Adrenal gland (tissue), 19 donors: ENCODE measurements around the gene SPANXA2. TPM values are rescaled to one million over a fixed set of nuclear protein-coding genes. Genes with fewer than 3 reads are reported as not detected.
"Not testable (repeated sequence)": the region's sequence is repeated elsewhere in the genome, so short reads cannot be mapped to it uniquely, and the experiment has no call there.

Experiments used
- DNase-seq, 7 donors: peaks; one replicate each; pipeline ENCODE4 v3.0.0-alpha.2; 2019 to 2020
- H3K27ac ChIP-seq, 5 donors: fragments of 200-600 bp; sonication (generic) in 4 of 5; 1 replicate in 3 of 5; 2 replicates in 2 of 5; pipeline versions ENCODE4 v1.5.1 to v1.8.0; 2016 to 2020; ENCODE audit warnings: mild to moderate bottlenecking in 1 of 5
- H3K27me3 ChIP-seq: fragments of 200-600 bp; 2 replicates; pipeline ENCODE4 v1.8.0; 2021
- H3K36me3 ChIP-seq, 2 donors: fragments of 200-600 bp; replicated peaks in 1 of 2; 1 replicate in 1 of 2; 2 replicates in 1 of 2; pipeline versions ENCODE4 v1.5.1 to v1.8.0; 2018 to 2022
- H3K4me1 ChIP-seq, 2 donors: fragments of 200-600 bp; replicated peaks in 1 of 2; 1 replicate in 1 of 2; 2 replicates in 1 of 2; pipeline versions ENCODE4 v1.5.1 to v1.8.0; 2018 to 2021
- H3K4me3 ChIP-seq, 4 donors: fragments of 200-600 bp; sonication (generic) in 3 of 4; one replicate each; pipeline ENCODE4 v1.5.1; 2016 to 2018
- H3K9me3 ChIP-seq, 3 donors: fragments of 200-600 bp; sonication (generic) in 1 of 3; replicated peaks in 1 of 3; 1 replicate in 2 of 3; 2 replicates in 1 of 3; pipeline versions ENCODE4 v1.5.1 to v1.8.0; 2016 to 2021
- POLR2A ChIP-seq, 2 donors: fragments of 450-650 bp; IDR thresholded peaks; one replicate each; pipeline ENCODE4 v1.6.1; 2017; ENCODE audit warnings: antibody characterized with exemption in 2 of 2, mild to moderate bottlenecking in 2 of 2, moderate library complexity in 1 of 2
- WGBS, 4 donors: extraction: QIAGEN DNeasy Blood & Tissue Kit in 2 of 4; methylation state at CpG; one replicate each; pipeline versions ENCODE4 v1.1.5 to v1.1.7; 2013 to 2017; 5-methylcytosine and 5-hydroxymethylcytosine counted together
- intact Hi-C, 2 donors: fragments of 100-400 bp; cut with DNase I; formaldehyde crosslinking; loops; one replicate each; pipeline versions ENCODE4 v1.14.1 to v1.15.0; 2022 to 2023
- long read RNA-seq, 10 donors: library from polyadenylated mRNA in 3 of 10; unstranded in 2 of 10; stranded (forward) in 1 of 10; transcript quantifications; one replicate each; pipeline ENCODE4 v2.0.0 and lab custom pipeline, GENCODE V29; 2021 to 2026
- polyA plus RNA-seq, 3 donors: library from polyadenylated mRNA; stranded (reverse); fragments of 200-250 nt in 2 of 3; fragments of 350-450 nt in 1 of 3; fragmentation: Illumina TruSeq in 1 of 3; extraction: RNeasy Lipid Tissue Mini Kit (QIAGEN cat#74804) in 1 of 3; gene quantifications; one replicate each; pipeline ENCODE4 v1.2.3, GENCODE V29; 2013 to 2014
- total RNA-seq, 9 donors: library from RNA; depleted of rRNA in 4 of 9; stranded (reverse); fragments of >200 nt in 4 of 9; fragments of 120-200 nt in 1 of 9; fragmentation: NEBNext Ultra II Directional in 1 of 9; extraction: Animal tissue kit (Norgen Biotek cat#: 25700) in 1 of 9; gene quantifications; one replicate each; pipeline versions ENCODE4 v1.1.0 to v1.2.4, GENCODE V29; 2013 to 2023
- TF ChIP-seq, protein P1 (sequence below), 6 experiments: fragments of 450-650 bp in 4 of 6; fragments of 200-600 bp in 2 of 6; sonication (generic) in 1 of 6; IDR thresholded peaks; 1 replicate in 5 of 6; 2 replicates in 1 of 6; pipeline versions ENCODE4 v1.5.1 to v1.8.0; 2016 to 2021; ENCODE audit warnings: antibody characterized with exemption in 6 of 6, mild to moderate bottlenecking in 2 of 6, moderate library complexity in 1 of 6
- donor health status: healthy with polysubstance abuse.
- donor health status: Bipolar disorder and iron deficiency.
- donor health status: DM: yes; HTN: yes; CAD: no.
- donor health status: DM: no; HTN: no; CAD: no.
- donor health status: DM: no; HTN: no; CAD: no.
- donor health status: DM: yes; HTN: yes; CAD: no.

The SPANXA2 gene, protein sequence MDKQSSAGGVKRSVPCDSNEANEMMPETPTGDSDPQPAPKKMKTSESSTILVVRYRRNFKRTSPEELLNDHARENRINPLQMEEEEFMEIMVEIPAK
- not detected for total RNA-seq
- not detected for polyA plus RNA-seq
- long read RNA-seq, donor 1, result 0 reads
- long read RNA-seq, donor 2, result 0 reads
- long read RNA-seq, donor 3, result 0 reads
- long read RNA-seq, donor 4, result 0 reads
- long read RNA-seq, donor 5, result 0 reads
- long read RNA-seq, donor 6, result 0 reads
- long read RNA-seq, donor 7, result 0 reads
- long read RNA-seq, donor 8, result 0 reads
- long read RNA-seq, donor 9, result 0 reads
- long read RNA-seq, donor 10, result 0 reads

DNA sequence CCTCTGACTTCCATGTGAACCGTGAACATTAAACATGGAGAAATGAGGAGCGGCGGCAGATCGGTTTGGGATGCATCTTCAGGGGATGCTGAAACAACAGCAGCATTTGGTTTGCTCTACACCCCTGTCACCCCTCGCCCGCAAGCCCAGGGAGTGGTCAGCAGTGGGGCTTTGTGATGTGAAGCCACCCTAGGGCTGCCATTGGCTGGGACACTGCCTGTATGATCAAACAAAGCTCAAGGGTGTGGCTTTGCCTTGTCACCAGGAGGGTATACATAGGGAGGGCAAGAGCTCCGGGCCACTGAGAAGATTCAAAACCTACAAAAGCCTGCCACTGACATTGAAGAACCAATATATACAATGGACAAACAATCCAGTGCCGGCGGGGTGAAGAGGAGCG lies at the start of gene SPANXA2:
Gene SPANXA2 (plus strand): TSS at position 301 of the 400 bp plus-strand sequence. CDS start 60 bp downstream, at position 361.
- H3K27ac ChIP-seq, intact Hi-C loops, H3K4me1 ChIP-seq, H3K27me3 ChIP-seq, H3K36me3 ChIP-seq, H3K4me3 ChIP-seq, H3K9me3 ChIP-seq, DNase-seq: not testable (repeated sequence)
- WGBS, 4 donors, result no CpG with 5 or more reads among the region's 10 CpGs

DNA sequence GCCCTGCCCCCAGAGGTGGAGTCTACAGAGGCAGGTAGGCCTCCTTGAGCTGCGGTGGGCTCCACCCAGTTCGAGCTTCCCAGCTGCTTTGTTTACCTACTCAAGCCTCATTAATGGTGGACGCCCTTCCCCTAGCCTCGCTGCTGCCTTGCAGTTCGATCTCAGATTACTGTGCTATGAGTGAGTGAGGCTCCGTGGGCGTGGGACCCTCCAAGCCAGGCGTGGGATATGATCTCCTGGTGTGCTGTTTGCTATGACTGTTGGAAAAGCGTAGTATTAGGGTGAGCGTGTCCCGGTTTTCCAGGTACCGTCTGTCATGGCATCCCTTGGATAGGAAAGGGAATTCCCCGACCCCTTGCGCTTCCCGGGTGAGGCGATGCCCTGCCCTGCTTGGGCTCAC lies 47.0 kb upstream of the SPANXA2 start:
- H3K4me1 ChIP-seq, H3K9me3 ChIP-seq, DNase-seq, H3K4me3 ChIP-seq, H3K36me3 ChIP-seq, H3K27ac ChIP-seq, H3K27me3 ChIP-seq, intact Hi-C loops: not testable (repeated sequence)
- WGBS, 4 donors, result 74 to 93% (median 89%) methylated on average over 5 to 6 of the region's 16 CpGs; no CpG with 5 or more reads in 1 of the 4 donors

DNA sequence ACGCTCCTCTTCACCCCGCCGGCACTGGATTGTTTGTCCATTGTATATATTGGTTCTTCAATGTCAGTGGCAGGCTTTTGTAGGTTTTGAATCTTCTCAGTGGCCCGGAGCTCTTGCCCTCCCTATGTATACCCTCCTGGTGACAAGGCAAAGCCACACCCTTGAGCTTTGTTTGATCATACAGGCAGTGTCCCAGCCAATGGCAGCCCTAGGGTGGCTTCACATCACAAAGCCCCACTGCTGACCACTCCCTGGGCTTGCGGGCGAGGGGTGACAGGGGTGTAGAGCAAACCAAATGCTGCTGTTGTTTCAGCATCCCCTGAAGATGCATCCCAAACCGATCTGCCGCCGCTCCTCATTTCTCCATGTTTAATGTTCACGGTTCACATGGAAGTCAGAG lies 4.9 kb upstream of the SPANXA2 start, which contains the start of gene SPANXA1:
Gene SPANXA1 (minus strand): TSS at position 101 of the 400 bp plus-strand sequence. CDS start 60 bp downstream, at position 41.
- WGBS, 4 donors, result no CpG with 5 or more reads among the region's 10 CpGs
- H3K36me3 ChIP-seq, H3K4me3 ChIP-seq, DNase-seq, H3K27ac ChIP-seq, H3K4me1 ChIP-seq, intact Hi-C loops, H3K9me3 ChIP-seq, H3K27me3 ChIP-seq: not testable (repeated sequence)

DNA sequence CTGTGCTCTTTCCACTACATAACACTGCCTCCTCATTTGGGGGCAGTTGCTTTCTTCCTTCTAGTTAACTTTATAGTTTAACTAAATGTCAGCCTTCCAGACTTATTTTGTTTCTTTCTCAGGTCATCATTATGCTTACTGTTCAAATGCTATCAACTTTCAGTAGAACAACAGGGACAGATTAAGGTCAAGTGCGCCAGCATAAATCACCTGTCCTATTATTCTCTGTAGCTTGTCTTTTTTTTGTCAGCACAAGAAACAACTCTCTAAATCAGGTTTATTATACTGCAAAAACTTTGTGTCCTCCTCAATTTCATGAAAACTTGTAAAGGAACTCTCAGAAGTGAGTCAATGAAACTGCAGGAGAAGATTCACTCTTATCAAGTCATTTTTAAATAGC lies 19.6 kb downstream of the SPANXA2 start:
- H3K36me3 ChIP-seq, result no peaks in the 10 kb centered on the region
- no peaks in the 10 kb centered on the region for H3K9me3 ChIP-seq
- DNase-seq, result no peak
- no peaks in the 10 kb centered on the region for H3K4me1 ChIP-seq
- no peaks in the 10 kb centered on the region for H3K27me3 ChIP-seq
- WGBS, 4 donors, result 82 to 93% (median 89%) methylated on average over 1 of the region's 1 CpG
- H3K27ac ChIP-seq, result no peak overlapping the region
- H3K4me3 ChIP-seq, result no peak overlapping the region
- TF ChIP-seq POLR2A (IDR thresholded peaks at IDR 0.05), result no peak
- TF ChIP-seq, protein P1, sequence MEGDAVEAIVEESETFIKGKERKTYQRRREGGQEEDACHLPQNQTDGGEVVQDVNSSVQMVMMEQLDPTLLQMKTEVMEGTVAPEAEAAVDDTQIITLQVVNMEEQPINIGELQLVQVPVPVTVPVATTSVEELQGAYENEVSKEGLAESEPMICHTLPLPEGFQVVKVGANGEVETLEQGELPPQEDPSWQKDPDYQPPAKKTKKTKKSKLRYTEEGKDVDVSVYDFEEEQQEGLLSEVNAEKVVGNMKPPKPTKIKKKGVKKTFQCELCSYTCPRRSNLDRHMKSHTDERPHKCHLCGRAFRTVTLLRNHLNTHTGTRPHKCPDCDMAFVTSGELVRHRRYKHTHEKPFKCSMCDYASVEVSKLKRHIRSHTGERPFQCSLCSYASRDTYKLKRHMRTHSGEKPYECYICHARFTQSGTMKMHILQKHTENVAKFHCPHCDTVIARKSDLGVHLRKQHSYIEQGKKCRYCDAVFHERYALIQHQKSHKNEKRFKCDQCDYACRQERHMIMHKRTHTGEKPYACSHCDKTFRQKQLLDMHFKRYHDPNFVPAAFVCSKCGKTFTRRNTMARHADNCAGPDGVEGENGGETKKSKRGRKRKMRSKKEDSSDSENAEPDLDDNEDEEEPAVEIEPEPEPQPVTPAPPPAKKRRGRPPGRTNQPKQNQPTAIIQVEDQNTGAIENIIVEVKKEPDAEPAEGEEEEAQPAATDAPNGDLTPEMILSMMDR (IDR thresholded peaks at IDR 0.05), result no peak
- intact Hi-C loops, result no loop called here

DNA sequence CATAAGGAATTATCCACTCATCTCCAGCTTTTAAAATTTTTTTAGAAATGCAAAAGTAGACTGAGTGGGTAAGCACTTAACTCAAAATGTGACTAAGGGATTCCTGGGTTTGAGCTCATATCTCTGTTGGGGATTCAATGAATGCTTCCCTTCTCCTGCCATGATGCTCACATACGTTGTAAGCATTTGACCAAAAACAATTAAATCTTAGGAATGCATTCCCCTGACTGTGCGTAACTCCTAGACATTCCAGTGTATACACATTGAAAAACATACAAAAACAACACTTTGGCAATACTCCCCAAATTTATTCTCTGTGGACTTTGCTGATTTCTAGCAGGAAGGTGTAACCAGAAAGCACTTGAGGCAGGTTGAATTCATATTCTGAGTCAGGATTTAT lies 29.8 kb downstream of the SPANXA2 start:
- no peak overlapping the region for H3K4me3 ChIP-seq
- no peak for TF ChIP-seq POLR2A (IDR thresholded peaks at IDR 0.05)
- TF ChIP-seq, protein P1 (IDR thresholded peaks at IDR 0.05), result no peak
- WGBS, 4 donors, result 50 to 72% (median 63%) methylated on average over 2 of the region's 2 CpGs
- H3K27ac ChIP-seq, result no peak overlapping the region
- H3K9me3 ChIP-seq, result no peaks in the 10 kb centered on the region
- H3K27me3 ChIP-seq, result no peaks in the 10 kb centered on the region
- intact Hi-C loops, result no loop called here
- no peaks in the 10 kb centered on the region for H3K4me1 ChIP-seq
- DNase-seq, result no peak
- no peaks in the 10 kb centered on the region for H3K36me3 ChIP-seq

DNA sequence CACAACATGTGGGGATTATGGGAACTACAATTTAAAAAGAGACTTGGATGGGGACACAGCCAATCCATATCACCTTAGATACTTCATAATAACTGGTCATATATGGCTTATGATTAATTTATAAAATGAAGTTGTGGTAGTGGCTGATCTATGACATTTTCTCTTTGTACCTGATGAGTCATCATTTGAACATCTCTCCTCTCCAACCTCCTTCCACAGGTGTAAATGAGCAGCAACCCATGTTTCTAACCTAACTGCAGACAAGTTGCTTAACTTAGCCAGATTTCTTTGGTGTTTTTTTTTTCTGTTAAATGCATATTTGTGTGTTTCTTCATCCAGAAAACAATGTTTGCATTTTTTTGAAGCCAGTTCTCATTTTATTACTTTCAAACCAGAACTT lies 42.6 kb downstream of the SPANXA2 start:
- no peak overlapping the region for H3K27ac ChIP-seq
- H3K4me1 ChIP-seq, result no peaks in the 10 kb centered on the region
- H3K9me3 ChIP-seq, result no peaks in the 10 kb centered on the region
- H3K4me3 ChIP-seq, result no peak overlapping the region
- intact Hi-C loops, result no loop called here
- H3K27me3 ChIP-seq, result no peaks in the 10 kb centered on the region
- H3K36me3 ChIP-seq, result no peaks in the 10 kb centered on the region
- TF ChIP-seq, protein P1 (IDR thresholded peaks at IDR 0.05), result no peak
- TF ChIP-seq POLR2A (IDR thresholded peaks at IDR 0.05), result no peak
- no peak for DNase-seq
